ENCODE measurements around the gene TMEM187.

TMEM187 gene

DNA sequence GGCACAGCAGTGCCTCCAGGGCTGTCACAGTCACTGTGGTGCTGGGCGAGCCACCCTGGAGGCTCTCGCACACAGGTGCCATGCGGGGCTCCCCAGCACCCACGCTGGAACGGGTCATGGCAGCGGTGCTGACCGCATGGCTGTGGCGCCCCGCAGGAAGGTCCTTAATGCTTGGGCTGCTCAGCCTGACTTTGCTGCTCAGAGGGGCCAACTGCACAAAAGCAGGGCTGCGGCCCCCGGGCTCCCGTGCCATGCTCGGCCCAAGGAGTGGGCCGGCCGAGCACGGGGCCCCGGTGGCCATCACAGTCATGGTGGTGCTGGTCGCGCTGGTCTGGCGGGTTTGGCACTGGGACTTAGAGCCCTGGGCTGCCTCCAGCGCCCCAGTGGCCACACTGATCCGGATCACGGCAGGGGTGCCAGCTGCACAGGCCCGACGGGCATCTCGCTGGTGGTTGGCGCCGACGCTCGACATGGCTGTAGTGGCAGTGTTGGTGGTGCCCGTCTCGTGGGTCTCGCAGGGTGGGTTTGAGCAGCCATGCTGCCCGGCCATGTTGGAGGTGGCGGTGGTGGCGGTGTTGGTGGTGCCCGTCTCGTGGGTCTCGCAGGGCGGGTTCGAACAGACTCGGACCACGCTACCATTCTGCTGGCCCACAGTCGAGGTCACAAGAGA is 17.9 kb upstream of the TMEM187 start:
- Histone ChIP-seq H3K23ac (ENCODE audit: low read length) (no peak overlapping the region), H3K36me3 (ENCODE audit: control insufficient read depth, insufficient read depth, low read length) (peaks cover 13% of the 10 kb centered on the region), H2AK5ac (ENCODE audit: low read length) (no peak overlapping the region), H2BK120ac (ENCODE audit: low read depth, low read length) (no peak overlapping the region), H3K4me3 (ENCODE audit: low read length) (no peak overlapping the region), H3K18ac (ENCODE audit: low read length) (no peak overlapping the region), H3K56ac (ENCODE audit: low read length) (no peak overlapping the region), H4K5ac (ENCODE audit: low read length) (no peak overlapping the region), H3K79me2 (ENCODE audit: control insufficient read depth, insufficient read depth, low read length) (no peaks in the 10 kb centered on the region), H2BK5ac (ENCODE audit: low read length) (no peak overlapping the region), H3K27me3 (ENCODE audit: insufficient read depth, low read length, poor library complexity) (no peaks in the 10 kb centered on the region), H3K27ac (ENCODE audit: low read depth, low read length) (no peak overlapping the region), H4K8ac (ENCODE audit: low read depth, low read length) (no peak overlapping the region), H3K4me2 (ENCODE audit: low read length) (no peak overlapping the region), H3K4ac (ENCODE audit: low read depth, low read length) (no peak overlapping the region), H2BK15ac (replicated peaks; ENCODE audit: low read depth) (no peak overlapping the region), H3K9ac (ENCODE audit: low read length) (no peak overlapping the region), H3K4me1 (ENCODE audit: control insufficient read depth, low read depth, low read length) (no peaks in the 10 kb centered on the region), H3K79me1 (ENCODE audit: low read length) (no peaks in the 10 kb centered on the region)
- no CpG with 5 or more reads among the region's 44 CpGs for WGBS (ENCODE audit: extremely low coverage, insufficient coverage, low lambda C conversion rate)
- DNase-seq = no peak

DNA sequence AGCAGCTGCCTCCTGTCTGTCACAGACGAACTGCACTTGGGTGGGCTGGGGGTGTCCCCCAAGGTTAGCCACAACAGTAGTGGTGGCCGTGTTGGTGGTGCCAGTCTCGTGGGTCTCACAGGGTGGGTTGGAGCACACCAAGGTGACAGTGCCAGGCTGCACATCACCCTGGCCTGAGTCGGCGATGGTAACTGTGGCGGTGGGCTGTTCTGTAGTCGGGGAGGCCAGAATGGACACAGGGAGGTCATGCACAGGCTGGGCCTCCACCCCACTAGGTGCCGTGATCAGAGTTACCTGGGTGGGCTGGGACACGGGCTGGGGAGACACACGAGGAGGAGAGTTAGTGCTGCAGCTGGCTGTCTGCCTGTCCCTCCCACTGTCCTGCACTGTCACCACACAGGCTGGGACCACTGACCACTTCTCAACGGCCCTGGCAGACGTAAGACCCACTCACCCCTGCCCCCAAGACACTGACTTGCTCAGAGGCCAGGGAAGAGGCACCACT is 17.3 kb upstream of the TMEM187 start:
- H2BK5ac ChIP-seq (ENCODE audit: low read length) = no peak overlapping the region
- no peak for DNase-seq
- H3K36me3 ChIP-seq (ENCODE audit: control insufficient read depth, insufficient read depth, low read length) = peaks cover 15% of the 10 kb centered on the region

DNA sequence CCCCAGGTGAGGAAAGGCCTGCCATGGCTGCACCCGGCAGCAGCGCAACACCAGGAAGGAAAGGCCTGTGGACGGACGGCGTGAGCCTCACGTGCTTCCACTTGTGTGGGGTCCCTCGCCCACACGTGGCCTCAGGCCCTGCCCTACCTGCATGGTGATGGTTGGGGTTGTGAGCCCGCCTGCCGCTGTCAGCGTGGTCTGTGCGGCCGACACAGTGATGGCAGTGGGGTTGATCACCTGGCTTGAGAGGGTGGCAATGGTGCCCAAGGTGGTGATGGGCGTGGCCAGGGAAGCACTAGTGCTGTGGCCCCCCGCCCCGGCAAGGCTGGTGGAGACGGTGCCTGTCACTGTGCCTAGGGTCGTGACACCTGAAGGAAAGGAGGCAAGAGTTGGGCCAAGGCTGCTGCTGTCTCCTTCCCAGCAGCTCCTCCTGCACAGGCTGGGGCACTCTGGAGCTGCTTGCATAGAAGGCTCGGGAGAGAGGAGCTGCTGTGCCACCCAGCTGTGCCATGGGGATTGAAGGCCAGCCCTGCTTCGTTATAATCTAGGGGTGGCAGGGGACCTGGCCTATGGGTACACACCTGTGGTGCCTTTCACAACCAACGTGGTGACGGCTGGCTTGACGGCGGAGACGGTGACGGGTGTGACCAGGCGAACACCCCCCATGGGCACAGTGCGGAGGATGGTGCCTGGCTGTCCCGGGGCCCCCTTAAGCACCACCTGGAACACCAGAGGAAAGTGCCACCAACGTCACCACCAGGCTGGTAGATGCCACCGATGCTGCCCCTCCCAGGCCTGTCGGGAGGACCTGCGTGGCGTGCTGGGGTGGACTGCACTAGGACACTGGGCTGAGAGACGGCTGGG is 16.3 kb upstream of the TMEM187 start:
- WGBS (ENCODE audit: extremely low coverage, insufficient coverage, low lambda C conversion rate) = no CpG with 5 or more reads among the region's 35 CpGs

More for the DNA sequence above, 17.3 kb upstream of the TMEM187 start:
- Histone ChIP-seq H2BK120ac (ENCODE audit: low read depth, low read length) (no peak overlapping the region), H4K8ac (ENCODE audit: low read depth, low read length) (no peak overlapping the region), H4K5ac (ENCODE audit: low read length) (no peak overlapping the region), H3K23ac (ENCODE audit: low read length) (no peak overlapping the region), H3K9ac (ENCODE audit: low read length) (no peak overlapping the region), H3K4me2 (ENCODE audit: low read length) (no peak overlapping the region), H2AK5ac (ENCODE audit: low read length) (no peak overlapping the region), H3K4ac (ENCODE audit: low read depth, low read length) (no peak overlapping the region), H3K4me3 (ENCODE audit: low read length) (no peak overlapping the region), H3K27me3 (ENCODE audit: insufficient read depth, low read length, poor library complexity) (no peaks in the 10 kb centered on the region), H2BK15ac (replicated peaks; ENCODE audit: low read depth) (no peak overlapping the region), H3K18ac (ENCODE audit: low read length) (no peak overlapping the region), H3K79me2 (ENCODE audit: control insufficient read depth, insufficient read depth, low read length) (no peaks in the 10 kb centered on the region), H3K56ac (ENCODE audit: low read length) (no peak overlapping the region), H3K27ac (ENCODE audit: low read depth, low read length) (no peak overlapping the region), H3K79me1 (ENCODE audit: low read length) (no peaks in the 10 kb centered on the region), H3K4me1 (ENCODE audit: control insufficient read depth, low read depth, low read length) (no peaks in the 10 kb centered on the region)
- no CpG with 5 or more reads among the region's 12 CpGs for WGBS (ENCODE audit: extremely low coverage, insufficient coverage, low lambda C conversion rate)

GRCh38 chrX:153957224-153957623 is 15.3 kb upstream of the TMEM187 start:
- Histone ChIP-seq H2BK15ac (replicated peaks; ENCODE audit: low read depth) (no peak overlapping the region), H3K79me1 (ENCODE audit: low read length) (no peaks in the 10 kb centered on the region), H2BK120ac (ENCODE audit: low read depth, low read length) (no peak overlapping the region), H3K27me3 (ENCODE audit: insufficient read depth, low read length, poor library complexity) (no peaks in the 10 kb centered on the region), H3K27ac (ENCODE audit: low read depth, low read length) (no peak overlapping the region), H3K4me3 (ENCODE audit: low read length) (no peak overlapping the region), H2BK5ac (ENCODE audit: low read length) (no peak overlapping the region), H3K56ac (ENCODE audit: low read length) (no peak overlapping the region), H3K4ac (ENCODE audit: low read depth, low read length) (no peak overlapping the region), H3K23ac (ENCODE audit: low read length) (no peak overlapping the region), H2AK5ac (ENCODE audit: low read length) (no peak overlapping the region), H3K4me2 (ENCODE audit: low read length) (no peak overlapping the region), H3K18ac (ENCODE audit: low read length) (no peak overlapping the region), H3K79me2 (ENCODE audit: control insufficient read depth, insufficient read depth, low read length) (no peaks in the 10 kb centered on the region), H3K4me1 (ENCODE audit: control insufficient read depth, low read depth, low read length) (no peaks in the 10 kb centered on the region), H4K5ac (ENCODE audit: low read length) (no peak overlapping the region), H3K36me3 (ENCODE audit: control insufficient read depth, insufficient read depth, low read length) (peaks cover 13% of the 10 kb centered on the region), H3K9ac (ENCODE audit: low read length) (no peak overlapping the region), H4K8ac (ENCODE audit: low read depth, low read length) (no peak overlapping the region)
- no CpG with 5 or more reads among the region's 17 CpGs for WGBS (ENCODE audit: extremely low coverage, insufficient coverage, low lambda C conversion rate)
- no peak for DNase-seq

More for the DNA sequence above, 16.3 kb upstream of the TMEM187 start:
- DNase-seq = no peak
- no peak overlapping the region for H3K56ac ChIP-seq (ENCODE audit: low read length)
- no peak overlapping the region for H3K9ac ChIP-seq (ENCODE audit: low read length)
- no peak overlapping the region for H3K4me2 ChIP-seq (ENCODE audit: low read length)
- H4K5ac ChIP-seq (ENCODE audit: low read length) = no peak overlapping the region
- no peak overlapping the region for H3K4me3 ChIP-seq (ENCODE audit: low read length)
- no peak overlapping the region for H2AK5ac ChIP-seq (ENCODE audit: low read length)
- H3K23ac ChIP-seq (ENCODE audit: low read length) = no peak overlapping the region
- H3K27ac ChIP-seq (ENCODE audit: low read depth, low read length) = no peak overlapping the region
- H3K4me1 ChIP-seq (ENCODE audit: control insufficient read depth, low read depth, low read length) = no peaks in the 10 kb centered on the region
- H2BK120ac ChIP-seq (ENCODE audit: low read depth, low read length) = no peak overlapping the region
- H4K8ac ChIP-seq (ENCODE audit: low read depth, low read length) = no peak overlapping the region
- H3K4ac ChIP-seq (ENCODE audit: low read depth, low read length) = no peak overlapping the region
- H3K18ac ChIP-seq (ENCODE audit: low read length) = no peak overlapping the region
- H2BK15ac ChIP-seq (replicated peaks; ENCODE audit: low read depth) = no peak overlapping the region
- H3K79me1 ChIP-seq (ENCODE audit: low read length) = no peaks in the 10 kb centered on the region
- no peak overlapping the region for H2BK5ac ChIP-seq (ENCODE audit: low read length)
- H3K27me3 ChIP-seq (ENCODE audit: insufficient read depth, low read length, poor library complexity) = no peaks in the 10 kb centered on the region
- no peaks in the 10 kb centered on the region for H3K79me2 ChIP-seq (ENCODE audit: control insufficient read depth, insufficient read depth, low read length)
- peaks cover 15% of the 10 kb centered on the region for H3K36me3 ChIP-seq (ENCODE audit: control insufficient read depth, insufficient read depth, low read length)

DNA sequence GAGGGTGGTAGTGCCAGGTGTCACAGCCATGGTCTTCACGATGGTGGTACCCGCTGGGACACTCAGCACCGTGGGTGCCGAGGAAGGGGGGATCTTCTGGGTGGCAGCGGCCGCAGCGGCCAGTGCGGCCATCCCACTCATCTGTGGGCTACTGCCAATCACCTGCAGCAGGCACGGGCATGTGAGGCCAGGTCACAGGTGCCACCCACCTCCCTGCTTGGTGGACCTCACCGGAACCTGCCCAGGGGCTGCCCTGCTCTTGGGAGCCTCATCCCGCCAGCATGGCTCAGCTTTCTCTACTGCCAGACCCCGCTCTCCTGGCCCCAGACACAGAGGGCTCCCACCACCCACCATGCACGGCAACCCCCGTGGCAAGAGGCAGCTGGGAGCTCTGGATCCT is 13.9 kb upstream of the TMEM187 start:
- Histone ChIP-seq H3K23ac (ENCODE audit: low read length) (no peak overlapping the region), H4K8ac (ENCODE audit: low read depth, low read length) (no peak overlapping the region), H3K4me3 (ENCODE audit: low read length) (no peak overlapping the region), H2BK15ac (replicated peaks; ENCODE audit: low read depth) (no peak overlapping the region), H3K18ac (ENCODE audit: low read length) (no peak overlapping the region), H2BK5ac (ENCODE audit: low read length) (no peak overlapping the region), H3K36me3 (ENCODE audit: control insufficient read depth, insufficient read depth, low read length) (peaks cover 10% of the 10 kb centered on the region), H3K27ac (ENCODE audit: low read depth, low read length) (no peak overlapping the region), H3K9ac (ENCODE audit: low read length) (no peak overlapping the region), H3K27me3 (ENCODE audit: insufficient read depth, low read length, poor library complexity) (no peaks in the 10 kb centered on the region), H3K4me1 (ENCODE audit: control insufficient read depth, low read depth, low read length) (no peaks in the 10 kb centered on the region), H3K56ac (ENCODE audit: low read length) (no peak overlapping the region), H2AK5ac (ENCODE audit: low read length) (no peak overlapping the region), H2BK120ac (ENCODE audit: low read depth, low read length) (no peak overlapping the region), H4K5ac (ENCODE audit: low read length) (no peak overlapping the region), H3K79me1 (ENCODE audit: low read length) (no peaks in the 10 kb centered on the region), H3K79me2 (ENCODE audit: control insufficient read depth, insufficient read depth, low read length) (peaks cover 7% of the 10 kb centered on the region), H3K4ac (ENCODE audit: low read depth, low read length) (no peak overlapping the region), H3K4me2 (ENCODE audit: low read length) (no peak overlapping the region)
- no CpG with 5 or more reads among the region's 14 CpGs for WGBS (ENCODE audit: extremely low coverage, insufficient coverage, low lambda C conversion rate)
- DNase-seq = no peak

All from mesendoderm (in vitro differentiated cells).